K562 (cell line): ENCODE measurements around the gene CDH16. TPM values are rescaled to one million over a fixed set of nuclear protein-coding genes. Genes with fewer than 3 reads are reported as not detected.

ENCODE experiments used
- BHLHE40 ChIP-seq: IDR thresholded peaks from 2 replicates; pipeline ENCODE4 v1.6.1; 2011; ENCODE audit warnings: low read length, improper control_type of control experiment
- CREB1 ChIP-seq, 2 experiments: sonication (generic) in 1 of 2; formaldehyde crosslinking in 1 of 2; IDR thresholded peaks; 2 replicates each; pipeline versions ENCODE4 v1.6.1 to v1.8.0; 2012 to 2022; ENCODE audit warnings: inconsistent platforms in 1 of 2, mild to moderate bottlenecking in 1 of 2, missing genetic modification reagents in 1 of 2, moderate library complexity in 1 of 2
- KDM4B ChIP-seq, 2 experiments: fragments of 450-650 bp in 1 of 2; sonication (generic) in 1 of 2; IDR thresholded peaks; 2 replicates each; pipeline ENCODE4 v1.6.1; 2016 to 2017; ENCODE audit warnings: borderline replicate concordance in 2 of 2, antibody characterized with exemption in 1 of 2, low read depth in 1 of 2, mild to moderate bottlenecking in 1 of 2
- KLF1 ChIP-seq: fragments of 450-650 bp; IDR thresholded peaks from 2 replicates; pipeline ENCODE4 v1.6.1; 2016; ENCODE audit warnings: missing genetic modification characterization, missing compliant biosample characterization
- KLF13 ChIP-seq: fragments of 450-650 bp; IDR thresholded peaks from 2 replicates; pipeline ENCODE4 v1.6.1; 2016; ENCODE audit warnings: missing genetic modification characterization, low read depth, mild to moderate bottlenecking, missing compliant biosample characterization, moderate library complexity, borderline replicate concordance
- MTA1 ChIP-seq: fragments of 450-650 bp; IDR thresholded peaks from 2 replicates; pipeline ENCODE4 v1.6.1; 2017; ENCODE audit warnings: borderline replicate concordance
- NBN ChIP-seq: fragments of 450-650 bp; IDR thresholded peaks from 2 replicates; pipeline ENCODE4 v1.6.1; 2016; ENCODE audit warnings: low read depth, mild to moderate bottlenecking
- NR2C1 ChIP-seq, 2 experiments: fragments of 450-650 bp; IDR thresholded peaks; 2 replicates each; pipeline ENCODE4 v1.6.1; 2017; ENCODE audit warnings: mild to moderate bottlenecking in 2 of 2, antibody characterized with exemption in 1 of 2, inconsistent platforms in 1 of 2, missing compliant biosample characterization in 1 of 2, missing genetic modification characterization in 1 of 2
- PCBP1 ChIP-seq: fragments of 200-400 bp; formaldehyde crosslinking; IDR thresholded peaks from 2 replicates; pipeline ENCODE4 v1.6.1; 2018; ENCODE audit warnings: mild to moderate bottlenecking, low read depth, low read length; ENCODE audit not compliant: poor library complexity, severe bottlenecking
- PCBP2 ChIP-seq: fragments of 200-400 bp; formaldehyde crosslinking; IDR thresholded peaks from 2 replicates; pipeline ENCODE4 v1.6.1; 2018; ENCODE audit warnings: low read length, low read depth, mild to moderate bottlenecking, moderate library complexity; ENCODE audit not compliant: poor library complexity, severe bottlenecking
- PHF8 ChIP-seq: fragments of 200-600 bp; sonication (generic); IDR thresholded peaks from 2 replicates; pipeline ENCODE4 v1.6.1; 2012; ENCODE audit warnings: mixed run types, mild to moderate bottlenecking, inconsistent platforms, low read length, moderate library complexity, borderline replicate concordance
- POLR2A ChIP-seq: fragments of 450-650 bp; conservative IDR thresholded peaks from 2 replicates; pipeline ENCODE4 v1.6.1; 2016
- RBM25 ChIP-seq: fragments of 200-400 bp; formaldehyde crosslinking; IDR thresholded peaks from 2 replicates; pipeline ENCODE4 v1.6.1; 2018; ENCODE audit warnings: low read length, low read depth, moderate library complexity; ENCODE audit not compliant: severe bottlenecking
- SETDB1 ChIP-seq: IDR thresholded peaks from one replicate; pipeline ENCODE4 v1.6.1; 2012; ENCODE audit warnings: low read length, control low read depth, inconsistent platforms
- ZKSCAN3 ChIP-seq: fragments of 250-450 bp; sonication (Bioruptor Pico); IDR thresholded peaks from 2 replicates; pipeline ENCODE4 v1.4.0; 2020
- ZNF79 ChIP-seq: fragments of 250-450 bp; sonication (Bioruptor Pico); IDR thresholded peaks from 2 replicates; pipeline ENCODE4 v1.4.0; 2020; ENCODE audit warnings: low read depth, mild to moderate bottlenecking, moderate library complexity
- polyA plus RNA-seq, 8 experiments: library from polyadenylated mRNA; depleted of rRNA in 4 of 8; stranded (reverse) in 5 of 8; unstranded in 3 of 8; fragments of >200 nt; fragmentation: Nextera tagmentation in 2 of 8; fragmentation: Illumina TruSeq in 1 of 8; extraction: Ambion mirVana in 2 of 8; extraction: Trizol in 1 of 8; gene quantifications; 2 replicates each; pipeline versions ENCODE4 v1.2.1 to v1.2.3, GENCODE V29; 2011 to 2014; ENCODE audit warnings: inconsistent platforms in 1 of 8, missing spikeins in 1 of 8
- total RNA-seq, 7 experiments: library from RNA; depleted of rRNA in 6 of 7; stranded (reverse); fragments of >200 nt in 6 of 7; fragmentation: Illumina TruSeq in 2 of 7; extraction: Trizol in 2 of 7; gene quantifications; 2 replicates each; pipeline versions ENCODE4 v1.2.1 to v1.2.3, GENCODE V29; 2011 to 2021; ENCODE audit warnings: low replicate concordance in 1 of 7
- TF ChIP-seq, protein P1 (sequence below): fragments of 450-650 bp; formaldehyde crosslinking; IDR thresholded peaks from 2 replicates; pipeline ENCODE4 v1.4.0; 2020; ENCODE audit warnings: mild to moderate bottlenecking, mixed read lengths
- TF ChIP-seq, protein P2 (sequence below): fragments of 250-450 bp; sonication (Bioruptor Pico); IDR thresholded peaks from 2 replicates; pipeline ENCODE4 v1.4.0; 2020; ENCODE audit warnings: mild to moderate bottlenecking, moderate library complexity, borderline replicate concordance
- TF ChIP-seq, protein P3 (sequence below): conservative IDR thresholded peaks from 2 replicates; pipeline ENCODE4 v1.6.1; 2011; ENCODE audit warnings: low read depth, mild to moderate bottlenecking, low read length; ENCODE audit not compliant: control insufficient read depth
- TF ChIP-seq, protein P4 (sequence below): sonication (generic); formaldehyde crosslinking; IDR thresholded peaks from 2 replicates; pipeline ENCODE4 v1.8.1; 2022; ENCODE audit warnings: missing genetic modification reagents

CDH16 gene
- total and polyA plus RNA-seq, 9 of the 15 experiments (the other 6 are each of a cell fraction or from before 2014, with no cell fraction given): not detected

DNA sequence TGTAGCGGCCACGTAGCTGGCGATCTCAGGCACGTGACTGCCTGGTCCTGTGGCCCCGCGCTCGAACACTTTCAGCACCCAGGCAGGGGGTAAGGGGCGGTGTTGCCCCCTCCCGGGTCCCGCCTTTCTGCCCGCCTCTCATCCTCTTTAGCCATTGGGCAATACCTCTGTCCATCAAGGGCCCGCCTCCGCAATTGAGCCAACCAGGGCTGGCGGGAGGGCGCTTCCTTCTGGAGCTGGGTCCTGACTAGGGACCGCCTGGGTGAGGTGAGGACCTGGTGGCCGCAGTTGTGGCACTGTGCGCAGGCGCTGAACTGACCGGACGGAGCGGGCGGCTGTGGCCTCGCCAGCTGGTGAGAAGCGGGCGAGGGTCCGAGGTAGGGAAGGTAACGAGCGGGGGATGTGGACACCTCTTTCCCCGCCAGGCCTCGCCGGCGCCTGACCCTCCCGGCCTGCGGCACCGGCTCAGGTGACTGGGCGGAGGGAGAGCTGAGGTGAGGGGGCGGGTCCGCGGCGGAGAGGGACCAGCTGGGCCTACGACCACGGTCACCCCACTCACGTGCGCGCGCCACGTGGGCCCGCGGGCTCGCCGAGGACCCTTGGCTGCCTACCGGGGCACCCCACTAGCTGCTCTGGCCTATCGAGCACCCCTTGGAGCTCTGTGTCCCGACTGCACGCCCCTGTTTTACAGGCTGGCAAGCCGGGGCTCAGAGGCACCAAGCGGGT, 38.2 kb downstream of the CDH16 start, which contains the start of gene PDP2 (continued):
- TF ChIP-seq KDM4B (IDR thresholded peaks at IDR 0.05; ENCODE audit: borderline replicate concordance in 2 of 2, low read depth in 1 of 2): peak in 1 of 2 experiments; percentile 51; a peak in 1 of 4 replicates
- TF ChIP-seq, protein P1, sequence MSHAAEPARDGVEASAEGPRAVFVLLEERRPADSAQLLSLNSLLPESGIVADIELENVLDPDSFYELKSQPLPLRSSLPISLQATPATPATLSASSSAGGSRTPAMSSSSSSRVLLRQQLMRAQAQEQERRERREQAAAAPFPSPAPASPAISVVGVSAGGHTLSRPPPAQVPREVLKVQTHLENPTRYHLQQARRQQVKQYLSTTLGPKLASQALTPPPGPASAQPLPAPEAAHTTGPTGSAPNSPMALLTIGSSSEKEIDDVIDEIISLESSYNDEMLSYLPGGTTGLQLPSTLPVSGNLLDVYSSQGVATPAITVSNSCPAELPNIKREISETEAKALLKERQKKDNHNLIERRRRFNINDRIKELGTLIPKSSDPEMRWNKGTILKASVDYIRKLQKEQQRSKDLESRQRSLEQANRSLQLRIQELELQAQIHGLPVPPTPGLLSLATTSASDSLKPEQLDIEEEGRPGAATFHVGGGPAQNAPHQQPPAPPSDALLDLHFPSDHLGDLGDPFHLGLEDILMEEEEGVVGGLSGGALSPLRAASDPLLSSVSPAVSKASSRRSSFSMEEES: peak; percentile 85
- TF ChIP-seq, protein P2, sequence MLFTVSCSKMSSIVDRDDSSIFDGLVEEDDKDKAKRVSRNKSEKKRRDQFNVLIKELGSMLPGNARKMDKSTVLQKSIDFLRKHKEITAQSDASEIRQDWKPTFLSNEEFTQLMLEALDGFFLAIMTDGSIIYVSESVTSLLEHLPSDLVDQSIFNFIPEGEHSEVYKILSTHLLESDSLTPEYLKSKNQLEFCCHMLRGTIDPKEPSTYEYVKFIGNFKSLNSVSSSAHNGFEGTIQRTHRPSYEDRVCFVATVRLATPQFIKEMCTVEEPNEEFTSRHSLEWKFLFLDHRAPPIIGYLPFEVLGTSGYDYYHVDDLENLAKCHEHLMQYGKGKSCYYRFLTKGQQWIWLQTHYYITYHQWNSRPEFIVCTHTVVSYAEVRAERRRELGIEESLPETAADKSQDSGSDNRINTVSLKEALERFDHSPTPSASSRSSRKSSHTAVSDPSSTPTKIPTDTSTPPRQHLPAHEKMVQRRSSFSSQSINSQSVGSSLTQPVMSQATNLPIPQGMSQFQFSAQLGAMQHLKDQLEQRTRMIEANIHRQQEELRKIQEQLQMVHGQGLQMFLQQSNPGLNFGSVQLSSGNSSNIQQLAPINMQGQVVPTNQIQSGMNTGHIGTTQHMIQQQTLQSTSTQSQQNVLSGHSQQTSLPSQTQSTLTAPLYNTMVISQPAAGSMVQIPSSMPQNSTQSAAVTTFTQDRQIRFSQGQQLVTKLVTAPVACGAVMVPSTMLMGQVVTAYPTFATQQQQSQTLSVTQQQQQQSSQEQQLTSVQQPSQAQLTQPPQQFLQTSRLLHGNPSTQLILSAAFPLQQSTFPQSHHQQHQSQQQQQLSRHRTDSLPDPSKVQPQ: peak; percentile 70; the same call in 1 of the 2 replicates
- no peak for TF ChIP-seq ZKSCAN3 (CRISPR knock-in tag)
- peak; percentile 28; the same call in 1 of the 2 replicates for TF ChIP-seq NBN
- no peak for TF ChIP-seq PCBP2
- no peak for TF ChIP-seq NR2C1 (IDR thresholded peaks at IDR 0.05)
- TF ChIP-seq NR2C1 (tag; IDR thresholded peaks at IDR 0.05): no peak
- TF ChIP-seq RBM25: peak; percentile 96
- no peak for TF ChIP-seq ZNF79 (CRISPR knock-in tag)
- no peak for TF ChIP-seq MTA1
- peak; percentile 79 for TF ChIP-seq POLR2A
- peak; percentile 70 for TF ChIP-seq PCBP1
- TF ChIP-seq, protein P3, sequence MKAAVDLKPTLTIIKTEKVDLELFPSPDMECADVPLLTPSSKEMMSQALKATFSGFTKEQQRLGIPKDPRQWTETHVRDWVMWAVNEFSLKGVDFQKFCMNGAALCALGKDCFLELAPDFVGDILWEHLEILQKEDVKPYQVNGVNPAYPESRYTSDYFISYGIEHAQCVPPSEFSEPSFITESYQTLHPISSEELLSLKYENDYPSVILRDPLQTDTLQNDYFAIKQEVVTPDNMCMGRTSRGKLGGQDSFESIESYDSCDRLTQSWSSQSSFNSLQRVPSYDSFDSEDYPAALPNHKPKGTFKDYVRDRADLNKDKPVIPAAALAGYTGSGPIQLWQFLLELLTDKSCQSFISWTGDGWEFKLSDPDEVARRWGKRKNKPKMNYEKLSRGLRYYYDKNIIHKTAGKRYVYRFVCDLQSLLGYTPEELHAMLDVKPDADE: peak; percentile 63; the same call in 1 of the 2 replicates
- TF ChIP-seq, protein P4, sequence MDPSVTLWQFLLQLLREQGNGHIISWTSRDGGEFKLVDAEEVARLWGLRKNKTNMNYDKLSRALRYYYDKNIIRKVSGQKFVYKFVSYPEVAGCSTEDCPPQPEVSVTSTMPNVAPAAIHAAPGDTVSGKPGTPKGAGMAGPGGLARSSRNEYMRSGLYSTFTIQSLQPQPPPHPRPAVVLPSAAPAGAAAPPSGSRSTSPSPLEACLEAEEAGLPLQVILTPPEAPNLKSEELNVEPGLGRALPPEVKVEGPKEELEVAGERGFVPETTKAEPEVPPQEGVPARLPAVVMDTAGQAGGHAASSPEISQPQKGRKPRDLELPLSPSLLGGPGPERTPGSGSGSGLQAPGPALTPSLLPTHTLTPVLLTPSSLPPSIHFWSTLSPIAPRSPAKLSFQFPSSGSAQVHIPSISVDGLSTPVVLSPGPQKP (CRISPR knock-in tag): no peak
- no peak; the same call in 1 of the 2 replicates for TF ChIP-seq CREB1 (IDR thresholded peaks at IDR 0.05)
- no peak for TF ChIP-seq CREB1 (CRISPR knock-in tag; IDR thresholded peaks at IDR 0.05)
- no peak for TF ChIP-seq SETDB1
- TF ChIP-seq KLF13: peak; percentile 90; the same call in 1 of the 2 replicates
- peak; percentile 77; the same call in 1 of the 2 replicates for TF ChIP-seq PHF8
- peak; percentile 95 for TF ChIP-seq BHLHE40
- TF ChIP-seq KLF1 (tag): no peak
